ENCODE results near the gene RPTOR. TPM values are rescaled to one million over a fixed set of nuclear protein-coding genes. Genes with fewer than 3 reads are reported as not detected.

Gene RPTOR
- total RNA-seq, 2 experiments from 2014 or later, result 45.3 to 49.1 TPM

GRCh38 chr17:80939151-80940145 lies 394.8 kb downstream of the RPTOR start:
- Mint-ChIP-seq H3K4me1 (ENCODE audit: low read depth) (peaks cover 30% of the 10 kb centered on the region), H3K27ac (peak overlapping the region; percentile 74), H3K36me3 (ENCODE audit: low read depth) (peaks cover 5% of the 10 kb centered on the region), H3K4me3 (no peak overlapping the region), H3K9me3 (no peaks in the 10 kb centered on the region), H3K27me3 (no peaks in the 10 kb centered on the region)
- ChIA-PET CTCF (interaction anchor here (1.9 kb wide), 1 partner anchor 40 kb away, joined by 4 read pairs; no protein-coding TSS in a partner anchor), POLR2A (interaction anchor here (0.9 kb wide), 1 partner anchor 140 kb away, joined by 3 read pairs; no protein-coding TSS in a partner anchor)
- intact Hi-C loops (cut with micrococcal nuclease), result no loop called here
- DNase-seq, result no peak
- no peak for TF ChIP-seq CTCF (IDR thresholded peaks at IDR 0.05)
- ATAC-seq, result no peak

GRCh38 chr17:80940171-80941123 lies 395.8 kb downstream of the RPTOR start:
- ATAC-seq, result no peak
- CTCF ChIA-PET, result interaction anchor here (1.0 to 1.9 kb wide), 2 partner anchors 31 to 41 kb away, joined by 3 to 4 read pairs; no protein-coding TSS in a partner anchor
- H3K4me1 Mint-ChIP-seq (ENCODE audit: low read depth), result peaks cover 28% of the 10 kb centered on the region
- no peaks in the 10 kb centered on the region for H3K9me3 Mint-ChIP-seq
- H3K27me3 Mint-ChIP-seq, result no peaks in the 10 kb centered on the region
- no peak overlapping the region for H3K27ac Mint-ChIP-seq
- H3K4me3 Mint-ChIP-seq, result no peak overlapping the region
- no peak for TF ChIP-seq CTCF (IDR thresholded peaks at IDR 0.05)
- H3K36me3 Mint-ChIP-seq (ENCODE audit: low read depth), result peaks cover 5% of the 10 kb centered on the region
- intact Hi-C loops (cut with micrococcal nuclease), result no loop called here
- POLR2A ChIA-PET, result no interaction called here
- no peak for DNase-seq

- Mint-ChIP-seq H3K4me1 (ENCODE audit: low read depth) (peaks cover 23% of the 10 kb centered on the region), H3K27ac (no peak overlapping the region), H3K27me3 (no peaks in the 10 kb centered on the region), H3K4me3 (no peak overlapping the region), H3K36me3 (ENCODE audit: low read depth) (peaks cover 12% of the 10 kb centered on the region), H3K9me3 (no peaks in the 10 kb centered on the region)
- ATAC-seq (no peak), DNase-seq (no peak)
- POLR2A ChIA-PET, result no interaction called here
- TF ChIP-seq CTCF (IDR thresholded peaks at IDR 0.05), result no peak
- CTCF ChIA-PET, result interaction anchor here (1.0 to 1.9 kb wide), 2 partner anchors 31 to 42 kb away, joined by 3 to 4 read pairs; no protein-coding TSS in a partner anchor
- intact Hi-C loops (cut with micrococcal nuclease), result no loop called here
Measured at GRCh38 chr17:80941171-80941570, 396.5 kb downstream of the RPTOR start.

- Mint-ChIP-seq H3K36me3 (ENCODE audit: low read depth) (peaks cover 19% of the 10 kb centered on the region), H3K27ac (no peak overlapping the region), H3K4me3 (no peak overlapping the region), H3K9me3 (no peaks in the 10 kb centered on the region), H3K4me1 (ENCODE audit: low read depth) (peaks cover 23% of the 10 kb centered on the region), H3K27me3 (no peaks in the 10 kb centered on the region)
- intact Hi-C loops (cut with micrococcal nuclease), result no loop called here
- no peak for TF ChIP-seq CTCF (IDR thresholded peaks at IDR 0.05)
- DNase-seq, result no peak
- ChIA-PET POLR2A (no interaction called here), CTCF (interaction anchor here (1.0 to 1.9 kb wide), 2 partner anchors 30 to 43 kb away, joined by 3 to 4 read pairs; no protein-coding TSS in a partner anchor)
- ATAC-seq, result no peak
Measured at GRCh38 chr17:80941743-80942422, 397.2 kb downstream of the RPTOR start.

Measured in activated CD8-positive, alpha-beta T cell treated with anti-CD3 and anti-CD28 coated beads for 36 hours (primary cell).